Naive thymus-derived CD8-positive, alpha-beta T cell (primary cell): Measurements from ENCODE around the gene CDK13. TPM values are rescaled to one million over a fixed set of nuclear protein-coding genes. Genes with fewer than 3 reads are reported as not detected.
"Not testable (repeated sequence)": the region's sequence is repeated elsewhere in the genome, so short reads cannot be mapped to it uniquely, and the experiment has no call there.

Experiments used
- ATAC-seq, 2 donors: fragments of 150-1000 bp; cut with Tn5 transposase in 1 of 2; sonication (Bioruptor Pico), chemical (Tn5 transposase) in 1 of 2; 1 replicate in 1 of 2; 2 replicates in 1 of 2; pipeline ENCODE4 v1.10.0; 2021; ENCODE audit warnings: mild to moderate bottlenecking in 2 of 2, moderate library complexity in 2 of 2
- POLR2A ChIA-PET: fragments of 350-600 bp; sonication (Branson Sonifier 250); formaldehyde crosslinking; loops from one replicate; lab custom pipeline; 2021; ENCODE audit warnings: antibody characterized with exemption; lab: Charles Lee
- DNase-seq, 10 donors: peaks; one replicate each; pipeline versions ENCODE4 v3.0.0 to v3.0.0-alpha.2; 2020 to 2022
- H3K27ac Mint-ChIP-seq, 10 donors: one replicate each; pipeline ENCODE4 v1.8.0; 2020 to 2022; ENCODE audit warnings: mild to moderate bottlenecking in 10 of 10, mixed read lengths in 10 of 10, moderate library complexity in 4 of 10, inconsistent platforms in 1 of 10
- H3K27me3 Mint-ChIP-seq, 5 donors: one replicate each; pipeline ENCODE4 v1.8.0; 2021 to 2022; ENCODE audit warnings: mixed read lengths in 5 of 5
- H3K36me3 Mint-ChIP-seq, 3 donors: one replicate each; pipeline ENCODE4 v1.8.0; 2020 to 2022; ENCODE audit warnings: mixed read lengths in 3 of 3, mild to moderate bottlenecking in 2 of 3, inconsistent platforms in 1 of 3
- H3K4me1 Mint-ChIP-seq, 4 donors: one replicate each; pipeline ENCODE4 v1.8.0; 2021 to 2022; ENCODE audit warnings: mixed read lengths in 4 of 4
- H3K4me3 Mint-ChIP-seq, 10 donors: one replicate each; pipeline ENCODE4 v1.8.0; 2020 to 2022; ENCODE audit warnings: mild to moderate bottlenecking in 10 of 10, mixed read lengths in 10 of 10, moderate library complexity in 6 of 10, inconsistent platforms in 1 of 10
- H3K9me3 Mint-ChIP-seq, 9 donors: one replicate each; pipeline ENCODE4 v1.8.0; 2020 to 2022; ENCODE audit warnings: mixed read lengths in 9 of 9, mild to moderate bottlenecking in 3 of 9, inconsistent platforms in 1 of 9, moderate library complexity in 1 of 9
- polyA plus RNA-seq, 3 donors: library from polyadenylated mRNA; unstranded; fragments of 300-500 nt; fragmentation: Illumina TruSeq; gene quantifications; one replicate each; pipeline ENCODE4 v1.2.3, GENCODE V29; 2021
- total RNA-seq, 8 experiments: library from RNA in 2 of 8; stranded (reverse) in 2 of 8; gene quantifications; one replicate each; pipeline ENCODE4 v1.2.3 and lab custom pipeline; 2021 to 2026

Gene CDK13
- total RNA-seq (100 to 1,000 TPM; 100 to 102 TPM), polyA plus RNA-seq (10 to 100 TPM; 26.1 to 38.0 (median 33.6) TPM), total RNA-seq (lab: John Stamatoyannopoulos, UW) (128 to 219 (median 205) reads per million in 6 experiments)

- Mint-ChIP-seq H3K4me3 (peak within 1 kb of the TSS; percentile 89 to 100 (median 96)), H3K9me3 (peaks cover 0 to 2% (median 0%) of the 10 kb centered on the region in 9 donors), H3K4me1 (peaks cover 25 to 48% (median 45%) of the 10 kb centered on the region in 4 donors), H3K36me3 (peaks cover 0 to 2% (median 0%) of the 10 kb centered on the region in 3 donors), H3K27me3 (no peaks in the 10 kb centered on the region), H3K27ac (peak within 1 kb of the TSS; percentile 98 to 100 (median 100))
- ATAC-seq (peak; percentile 57 to 60), DNase-seq (peak; percentile 82 to 97 (median 94))
- POLR2A ChIA-PET: interaction anchor here (0.6 to 6.2 kb wide), 19 partner anchors 10 to 367 kb away, joined by 3 to 43 read pairs (median 6); partner anchors contain the start of genes MPLKIP, RALA and SUGCT
Measured at GRCh38 chr7:39949971-39950472, at the start of gene CDK13. CDK13 (plus strand) TSS chr7:39950256; CDS start chr7:39950642, 386 bp downstream.

GRCh38 chr7:39904077-39904486 lies 46.0 kb upstream of the CDK13 start:
- ATAC-seq (no peak), DNase-seq (no peak)
- Mint-ChIP-seq H3K9me3 (peaks cover 0 to 20% (median 13%) of the 10 kb centered on the region in 9 donors), H3K27ac (no peak overlapping the region), H3K4me3 (no peak overlapping the region), H3K36me3 (peaks cover 0 to 14% (median 4%) of the 10 kb centered on the region in 3 donors), H3K4me1 (no peaks in the 10 kb centered on the region), H3K27me3 (peaks cover 0 to 4% (median 0%) of the 10 kb centered on the region in 5 donors)
- POLR2A ChIA-PET: no interaction called here

- DNase-seq: no peak
- Mint-ChIP-seq H3K36me3 (peaks cover 0 to 28% (median 15%) of the 10 kb centered on the region in 3 donors), H3K27me3 (peaks cover 0 to 6% (median 0%) of the 10 kb centered on the region in 5 donors), H3K27ac (no peak overlapping the region), H3K9me3 (peaks cover 5 to 47% (median 26%) of the 10 kb centered on the region in 9 donors), H3K4me1 (no peaks in the 10 kb centered on the region), H3K4me3 (no peak overlapping the region)
- ATAC-seq: no peak
- POLR2A ChIA-PET: no interaction called here
Measured at GRCh38 chr7:39908141-39908540, 41.9 kb upstream of the CDK13 start.

GRCh38 chr7:39908973-39909372 lies 41.1 kb upstream of the CDK13 start:
- Mint-ChIP-seq H3K36me3 (peaks cover 0 to 28% (median 18%) of the 10 kb centered on the region in 3 donors), H3K27ac (no peak overlapping the region), H3K27me3 (peaks cover 0 to 6% (median 0%) of the 10 kb centered on the region in 5 donors), H3K9me3 (peaks cover 5 to 47% (median 26%) of the 10 kb centered on the region in 9 donors), H3K4me1 (no peaks in the 10 kb centered on the region), H3K4me3 (no peak overlapping the region)
- ATAC-seq: no peak
- no peak for DNase-seq
- POLR2A ChIA-PET: no interaction called here

GRCh38 chr7:39909526-39909925 lies 40.5 kb upstream of the CDK13 start:
- ATAC-seq (no peak), DNase-seq (no peak)
- Mint-ChIP-seq H3K27ac (no peak overlapping the region), H3K4me3 (no peak overlapping the region), H3K9me3 (peaks cover 5 to 47% (median 26%) of the 10 kb centered on the region in 9 donors), H3K4me1 (no peaks in the 10 kb centered on the region), H3K27me3 (peaks cover 0 to 6% (median 0%) of the 10 kb centered on the region in 5 donors), H3K36me3 (peaks cover 0 to 28% (median 18%) of the 10 kb centered on the region in 3 donors)
- POLR2A ChIA-PET: no interaction called here

- no peak overlapping the region for H3K4me3 Mint-ChIP-seq
- no peak for DNase-seq
- H3K9me3 Mint-ChIP-seq: peaks cover 5 to 47% (median 26%) of the 10 kb centered on the region in 9 donors
- H3K27me3 Mint-ChIP-seq: peaks cover 0 to 6% (median 0%) of the 10 kb centered on the region in 5 donors
- no peak overlapping the region for H3K27ac Mint-ChIP-seq
- H3K36me3 Mint-ChIP-seq: peaks cover 0 to 28% (median 18%) of the 10 kb centered on the region in 3 donors
- no peak for ATAC-seq
- POLR2A ChIA-PET: no interaction called here
- H3K4me1 Mint-ChIP-seq: peaks cover 4 to 6% (median 5%) of the 10 kb centered on the region in 4 donors
Measured at GRCh38 chr7:39910108-39910869, 39.8 kb upstream of the CDK13 start.

- Mint-ChIP-seq H3K4me3 (no peak overlapping the region), H3K27me3 (peaks cover 0 to 6% (median 0%) of the 10 kb centered on the region in 5 donors), H3K9me3 (peaks cover 5 to 44% (median 26%) of the 10 kb centered on the region in 9 donors), H3K27ac (no peak overlapping the region), H3K36me3 (peaks cover 0 to 28% (median 18%) of the 10 kb centered on the region in 3 donors), H3K4me1 (peaks cover 6 to 11% (median 7%) of the 10 kb centered on the region in 4 donors)
- POLR2A ChIA-PET: no interaction called here
- no peak for DNase-seq
- no peak for ATAC-seq
Measured at GRCh38 chr7:39911167-39911566, 38.9 kb upstream of the CDK13 start.

GRCh38 chr7:39915847-39916246 lies 34.2 kb upstream of the CDK13 start:
- ATAC-seq: not testable (repeated sequence)
- peak overlapping the region in 2 of 10 donors; percentile 33 to 47 for H3K27ac Mint-ChIP-seq

GRCh38 chr7:39919646-39920045 lies 30.4 kb upstream of the CDK13 start:
- H3K27ac Mint-ChIP-seq: peak overlapping the region in 1 of 10 donors; percentile 18
- H3K27me3 Mint-ChIP-seq: peaks cover 0 to 8% (median 4%) of the 10 kb centered on the region in 5 donors
- H3K4me1 Mint-ChIP-seq: peaks cover 6 to 11% (median 7%) of the 10 kb centered on the region in 4 donors
- H3K36me3 Mint-ChIP-seq: no peaks in the 10 kb centered on the region
- H3K4me3 Mint-ChIP-seq: no peak overlapping the region
- H3K9me3 Mint-ChIP-seq: no peaks in the 10 kb centered on the region
- ATAC-seq: no peak
- POLR2A ChIA-PET: interaction anchor here (1.0 kb wide), 1 partner anchor 29 kb away, joined by 3 read pairs; no protein-coding TSS in a partner anchor
- DNase-seq: no peak

More at GRCh38 chr7:39915847-39916246, 34.2 kb upstream of the CDK13 start:
- POLR2A ChIA-PET, H3K27me3 Mint-ChIP-seq, DNase-seq: not testable (repeated sequence)
- Mint-ChIP-seq H3K36me3 (peaks cover 0 to 14% (median 14%) of the 10 kb centered on the region in 3 donors), H3K4me3 (peak overlapping the region in 2 of 10 donors; percentile 12 to 52), H3K4me1 (peaks cover 6 to 11% (median 7%) of the 10 kb centered on the region in 4 donors), H3K9me3 (peaks cover 0 to 20% (median 13%) of the 10 kb centered on the region in 9 donors)

- Mint-ChIP-seq H3K27ac (peak overlapping the region in 1 of 10 donors; percentile 56), H3K27me3 (peaks cover 0 to 8% (median 4%) of the 10 kb centered on the region in 5 donors), H3K9me3 (no peaks in the 10 kb centered on the region), H3K4me3 (no peak overlapping the region), H3K4me1 (peaks cover 0 to 3% (median 0%) of the 10 kb centered on the region in 4 donors), H3K36me3 (no peaks in the 10 kb centered on the region)
- ATAC-seq (no peak), DNase-seq (no peak)
- POLR2A ChIA-PET: interaction anchor here (0.6 kb wide), 1 partner anchor 18 kb away, joined by 3 read pairs; no protein-coding TSS in a partner anchor
Measured at GRCh38 chr7:39921506-39922175, 28.4 kb upstream of the CDK13 start.

GRCh38 chr7:39922580-39922979 lies 27.5 kb upstream of the CDK13 start:
- no peak overlapping the region for H3K4me3 Mint-ChIP-seq
- POLR2A ChIA-PET: no interaction called here
- H3K36me3 Mint-ChIP-seq: no peaks in the 10 kb centered on the region
- peaks cover 0 to 3% (median 0%) of the 10 kb centered on the region in 4 donors for H3K4me1 Mint-ChIP-seq
- H3K27me3 Mint-ChIP-seq: peaks cover 0 to 6% (median 4%) of the 10 kb centered on the region in 5 donors
- no peak for DNase-seq
- ATAC-seq: no peak
- H3K27ac Mint-ChIP-seq: no peak overlapping the region
- no peaks in the 10 kb centered on the region for H3K9me3 Mint-ChIP-seq

GRCh38 chr7:39923091-39923490 lies 27.0 kb upstream of the CDK13 start:
- Mint-ChIP-seq H3K27me3 (peaks cover 0 to 6% (median 4%) of the 10 kb centered on the region in 5 donors), H3K4me3 (no peak overlapping the region), H3K4me1 (peaks cover 0 to 3% (median 0%) of the 10 kb centered on the region in 4 donors), H3K36me3 (no peaks in the 10 kb centered on the region), H3K27ac (no peak overlapping the region), H3K9me3 (no peaks in the 10 kb centered on the region)
- no peak for DNase-seq
- POLR2A ChIA-PET: no interaction called here
- ATAC-seq: no peak
